Prostate gland (tissue), 2 donors: Measurements from ENCODE around the gene CORO6.

ENCODE experiments used
- POLR2A ChIP-seq: fragments of 450-650 bp; IDR thresholded peaks from one replicate; pipeline ENCODE4 v1.6.1; 2016; ENCODE audit warnings: antibody characterized with exemption, mild to moderate bottlenecking
- POLR2AphosphoS5 ChIP-seq: sonication (generic); formaldehyde crosslinking; IDR thresholded peaks from one replicate; pipeline ENCODE4 v1.6.1; 2017; ENCODE audit warnings: antibody characterized with exemption
- TF ChIP-seq, protein P1 (sequence below), 4 experiments: fragments of 200-600 bp in 2 of 4; fragments of 450-650 bp in 2 of 4; sonication (generic) in 2 of 4; IDR thresholded peaks; 1 replicate in 3 of 4; 2 replicates in 1 of 4; pipeline ENCODE4 v1.5.1; 2016 to 2019; ENCODE audit warnings: antibody characterized with exemption in 4 of 4, mild to moderate bottlenecking in 2 of 4, moderate library complexity in 2 of 4

DNA sequence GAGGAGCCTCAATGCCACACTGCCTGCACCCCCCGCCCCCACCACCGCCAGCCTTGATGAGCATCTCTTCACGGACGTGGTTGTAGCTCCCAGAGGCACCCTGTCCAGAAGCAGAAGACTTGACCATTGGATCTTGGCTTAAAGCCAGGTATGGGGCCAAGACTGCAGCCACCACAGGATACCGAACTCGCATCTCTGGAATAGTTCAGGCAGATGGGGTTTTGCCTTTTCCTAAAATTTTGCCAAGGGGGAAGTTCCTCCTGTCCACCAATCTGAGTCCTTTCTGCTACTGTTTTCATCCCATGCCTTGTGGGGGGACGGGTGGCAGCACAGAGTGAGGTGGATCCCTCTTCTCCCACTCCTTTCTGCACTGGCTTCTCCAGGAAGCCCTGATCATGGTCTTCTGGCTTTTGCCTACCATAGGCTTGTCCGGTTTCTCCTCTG lies 939 bp downstream of the CORO6 start:
- TF ChIP-seq, protein P1, sequence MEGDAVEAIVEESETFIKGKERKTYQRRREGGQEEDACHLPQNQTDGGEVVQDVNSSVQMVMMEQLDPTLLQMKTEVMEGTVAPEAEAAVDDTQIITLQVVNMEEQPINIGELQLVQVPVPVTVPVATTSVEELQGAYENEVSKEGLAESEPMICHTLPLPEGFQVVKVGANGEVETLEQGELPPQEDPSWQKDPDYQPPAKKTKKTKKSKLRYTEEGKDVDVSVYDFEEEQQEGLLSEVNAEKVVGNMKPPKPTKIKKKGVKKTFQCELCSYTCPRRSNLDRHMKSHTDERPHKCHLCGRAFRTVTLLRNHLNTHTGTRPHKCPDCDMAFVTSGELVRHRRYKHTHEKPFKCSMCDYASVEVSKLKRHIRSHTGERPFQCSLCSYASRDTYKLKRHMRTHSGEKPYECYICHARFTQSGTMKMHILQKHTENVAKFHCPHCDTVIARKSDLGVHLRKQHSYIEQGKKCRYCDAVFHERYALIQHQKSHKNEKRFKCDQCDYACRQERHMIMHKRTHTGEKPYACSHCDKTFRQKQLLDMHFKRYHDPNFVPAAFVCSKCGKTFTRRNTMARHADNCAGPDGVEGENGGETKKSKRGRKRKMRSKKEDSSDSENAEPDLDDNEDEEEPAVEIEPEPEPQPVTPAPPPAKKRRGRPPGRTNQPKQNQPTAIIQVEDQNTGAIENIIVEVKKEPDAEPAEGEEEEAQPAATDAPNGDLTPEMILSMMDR (IDR thresholded peaks at IDR 0.05): no peak
- no peak for TF ChIP-seq POLR2AphosphoS5
- TF ChIP-seq POLR2A: no peak
